NCI-H2227 (cell line): ENCODE results near the gene TCERG1L.
"Not testable (repeated sequence)": the region's sequence is repeated elsewhere in the genome, so short reads cannot be mapped to it uniquely, and the experiment has no call there.

Experiments used
- DNase-seq: peaks from one replicate; lab custom pipeline; 2025; ENCODE audit not compliant: unreplicated experiment; lab: John Stamatoyannopoulos, UW

Gene TCERG1L

GRCh38 chr10:131311661-131312477, at the start of gene TCERG1L:
Gene TCERG1L (minus strand): TSS chr10:131311721. CDS start chr10:131311635, 86 bp downstream.
- peak; percentile 0 for DNase-seq

- no peak for DNase-seq
These were observed 47.4 kb upstream of the TCERG1L start for GRCh38 chr10:131358741-131359442.

- DNase-seq: no peak
These were observed 44.9 kb upstream of the TCERG1L start for GRCh38 chr10:131356442-131356841.

- DNase-seq: no peak
These were observed 44.4 kb upstream of the TCERG1L start for GRCh38 chr10:131355881-131356280.

- DNase-seq: no peak
These were observed 43.5 kb upstream of the TCERG1L start for GRCh38 chr10:131355056-131355455.

- no peak for DNase-seq
These were observed 42.9 kb upstream of the TCERG1L start for GRCh38 chr10:131354380-131354779.

- DNase-seq: no peak
These were observed 41.3 kb upstream of the TCERG1L start for GRCh38 chr10:131352765-131353290.

GRCh38 chr10:131350660-131351059, 39.1 kb upstream of the TCERG1L start:
- DNase-seq: no peak

GRCh38 chr10:131350245-131350644, 38.7 kb upstream of the TCERG1L start:
- DNase-seq: no peak

GRCh38 chr10:131346456-131346855, 34.9 kb upstream of the TCERG1L start:
- no peak for DNase-seq

- DNase-seq: no peak
These were observed 34.2 kb upstream of the TCERG1L start for GRCh38 chr10:131345691-131346090.

- no peak for DNase-seq
These were observed 33.2 kb upstream of the TCERG1L start for GRCh38 chr10:131344747-131345146.

- DNase-seq: no peak
These were observed 26.2 kb upstream of the TCERG1L start for GRCh38 chr10:131337741-131338140.

GRCh38 chr10:131332821-131333220, 21.3 kb upstream of the TCERG1L start:
- DNase-seq: no peak

GRCh38 chr10:131323880-131324279, 12.4 kb upstream of the TCERG1L start:
- no peak for DNase-seq

- no peak for DNase-seq
These were observed 11.5 kb upstream of the TCERG1L start for GRCh38 chr10:131323025-131323424.

- DNase-seq: not testable (repeated sequence)
These were observed 11.1 kb upstream of the TCERG1L start for GRCh38 chr10:131322575-131322974.

- DNase-seq: no peak
These were observed 9.5 kb upstream of the TCERG1L start for GRCh38 chr10:131320860-131321604.

GRCh38 chr10:131318814-131319213, 7.3 kb upstream of the TCERG1L start:
- DNase-seq: no peak

- DNase-seq: no peak
These were observed 6.8 kb upstream of the TCERG1L start for GRCh38 chr10:131318291-131318690.

GRCh38 chr10:131316321-131317075, 5.0 kb upstream of the TCERG1L start:
- DNase-seq: no peak
